Liver (tissue), 3 donors: ENCODE data around the gene CLDN5.

Source experiments
- JUND ChIP-seq, 2 donors: IDR thresholded peaks; 2 replicates each; pipeline ENCODE4 v1.6.1; 2016; ENCODE audit warnings: antibody characterized with exemption in 2 of 2
- YY1 ChIP-seq: IDR thresholded peaks from 2 replicates; pipeline ENCODE4 v1.6.1; 2016; ENCODE audit warnings: antibody characterized with exemption, mild to moderate bottlenecking
- TF ChIP-seq, protein P1 (sequence below): fragments of 150-350 bp; IDR thresholded peaks from 2 replicates; pipeline ENCODE4 v1.5.1; 2017; ENCODE audit warnings: improper control_type of control experiment, low read depth, low read length; ENCODE audit not compliant: missing input control
- TF ChIP-seq, protein P2 (sequence below): IDR thresholded peaks from 2 replicates; pipeline ENCODE4 v1.6.1; 2016; ENCODE audit warnings: antibody characterized with exemption, mild to moderate bottlenecking
- donor health status: healthy.
- donor health status: healthy.

DNA sequence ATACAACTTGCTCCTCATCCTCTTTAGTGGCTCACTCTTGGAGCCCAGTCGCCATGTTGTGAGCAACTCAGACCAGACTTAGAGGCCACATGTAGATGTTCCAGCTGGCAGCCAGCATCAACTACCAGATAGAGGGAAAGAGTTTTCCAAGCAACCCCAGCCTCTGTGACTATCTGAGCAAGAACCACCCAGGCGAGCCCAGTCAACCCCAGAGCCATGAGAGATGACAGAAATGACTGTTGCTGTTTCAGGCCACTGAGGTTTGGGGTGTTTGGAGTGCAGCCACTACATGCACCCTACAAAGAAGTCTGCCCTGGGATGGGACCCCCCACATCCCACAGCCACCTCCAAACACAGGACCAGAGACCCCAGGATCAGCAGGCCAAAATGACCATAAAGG is 24.8 kb upstream of the CLDN5 start:
- TF ChIP-seq, protein P1, sequence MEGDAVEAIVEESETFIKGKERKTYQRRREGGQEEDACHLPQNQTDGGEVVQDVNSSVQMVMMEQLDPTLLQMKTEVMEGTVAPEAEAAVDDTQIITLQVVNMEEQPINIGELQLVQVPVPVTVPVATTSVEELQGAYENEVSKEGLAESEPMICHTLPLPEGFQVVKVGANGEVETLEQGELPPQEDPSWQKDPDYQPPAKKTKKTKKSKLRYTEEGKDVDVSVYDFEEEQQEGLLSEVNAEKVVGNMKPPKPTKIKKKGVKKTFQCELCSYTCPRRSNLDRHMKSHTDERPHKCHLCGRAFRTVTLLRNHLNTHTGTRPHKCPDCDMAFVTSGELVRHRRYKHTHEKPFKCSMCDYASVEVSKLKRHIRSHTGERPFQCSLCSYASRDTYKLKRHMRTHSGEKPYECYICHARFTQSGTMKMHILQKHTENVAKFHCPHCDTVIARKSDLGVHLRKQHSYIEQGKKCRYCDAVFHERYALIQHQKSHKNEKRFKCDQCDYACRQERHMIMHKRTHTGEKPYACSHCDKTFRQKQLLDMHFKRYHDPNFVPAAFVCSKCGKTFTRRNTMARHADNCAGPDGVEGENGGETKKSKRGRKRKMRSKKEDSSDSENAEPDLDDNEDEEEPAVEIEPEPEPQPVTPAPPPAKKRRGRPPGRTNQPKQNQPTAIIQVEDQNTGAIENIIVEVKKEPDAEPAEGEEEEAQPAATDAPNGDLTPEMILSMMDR, result no peak
- TF ChIP-seq JUND (IDR thresholded peaks at IDR 0.05), result no peak
- TF ChIP-seq YY1, result no peak
- TF ChIP-seq, protein P2, sequence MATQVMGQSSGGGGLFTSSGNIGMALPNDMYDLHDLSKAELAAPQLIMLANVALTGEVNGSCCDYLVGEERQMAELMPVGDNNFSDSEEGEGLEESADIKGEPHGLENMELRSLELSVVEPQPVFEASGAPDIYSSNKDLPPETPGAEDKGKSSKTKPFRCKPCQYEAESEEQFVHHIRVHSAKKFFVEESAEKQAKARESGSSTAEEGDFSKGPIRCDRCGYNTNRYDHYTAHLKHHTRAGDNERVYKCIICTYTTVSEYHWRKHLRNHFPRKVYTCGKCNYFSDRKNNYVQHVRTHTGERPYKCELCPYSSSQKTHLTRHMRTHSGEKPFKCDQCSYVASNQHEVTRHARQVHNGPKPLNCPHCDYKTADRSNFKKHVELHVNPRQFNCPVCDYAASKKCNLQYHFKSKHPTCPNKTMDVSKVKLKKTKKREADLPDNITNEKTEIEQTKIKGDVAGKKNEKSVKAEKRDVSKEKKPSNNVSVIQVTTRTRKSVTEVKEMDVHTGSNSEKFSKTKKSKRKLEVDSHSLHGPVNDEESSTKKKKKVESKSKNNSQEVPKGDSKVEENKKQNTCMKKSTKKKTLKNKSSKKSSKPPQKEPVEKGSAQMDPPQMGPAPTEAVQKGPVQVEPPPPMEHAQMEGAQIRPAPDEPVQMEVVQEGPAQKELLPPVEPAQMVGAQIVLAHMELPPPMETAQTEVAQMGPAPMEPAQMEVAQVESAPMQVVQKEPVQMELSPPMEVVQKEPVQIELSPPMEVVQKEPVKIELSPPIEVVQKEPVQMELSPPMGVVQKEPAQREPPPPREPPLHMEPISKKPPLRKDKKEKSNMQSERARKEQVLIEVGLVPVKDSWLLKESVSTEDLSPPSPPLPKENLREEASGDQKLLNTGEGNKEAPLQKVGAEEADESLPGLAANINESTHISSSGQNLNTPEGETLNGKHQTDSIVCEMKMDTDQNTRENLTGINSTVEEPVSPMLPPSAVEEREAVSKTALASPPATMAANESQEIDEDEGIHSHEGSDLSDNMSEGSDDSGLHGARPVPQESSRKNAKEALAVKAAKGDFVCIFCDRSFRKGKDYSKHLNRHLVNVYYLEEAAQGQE, result no peak
